Measurements from ENCODE around the gene HCFC1R1. TPM values are rescaled to one million over a fixed set of nuclear protein-coding genes. Genes with fewer than 3 reads are reported as not detected.

HCFC1R1 gene
- total and polyA plus RNA-seq, 2 experiments from 2014 or later: 30.2 to 192 TPM

DNA sequence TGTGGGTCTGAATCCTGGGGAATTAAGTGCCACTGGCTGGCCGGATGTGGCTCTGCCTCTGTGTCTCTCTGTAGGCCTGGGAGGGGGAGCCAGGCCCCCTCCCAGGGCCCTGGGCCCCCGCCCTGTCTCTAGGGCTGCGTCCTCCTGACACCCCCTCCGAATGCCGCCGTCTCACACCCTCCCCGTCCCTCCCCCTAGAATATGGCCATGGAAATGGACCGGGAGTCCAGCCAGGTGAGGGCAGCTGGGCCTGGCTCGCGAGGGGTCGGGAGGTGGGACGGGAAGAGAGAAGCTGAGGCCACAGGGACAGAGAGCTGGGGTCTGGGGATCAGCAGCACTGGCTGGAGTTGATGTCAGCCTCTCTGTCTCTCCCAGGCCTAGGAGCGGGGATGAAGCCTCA is 27.4 kb downstream of the HCFC1R1 start:
- Mint-ChIP-seq H3K27me3 (ENCODE audit: insufficient read depth, low read depth, poor library complexity) (peaks cover 7% of the 10 kb centered on the region), H3K27ac (no peak overlapping the region)
- H3K4me1 ChIP-seq (ENCODE audit: insufficient read depth): peaks cover 13% of the 10 kb centered on the region; the same call in 1 of the 2 replicates

More for the DNA sequence above, 27.4 kb downstream of the HCFC1R1 start:
- no peak for TF ChIP-seq JUNB (IDR thresholded peaks at IDR 0.05; ENCODE audit: unreplicated experiment)
- TF ChIP-seq NANOG (IDR thresholded peaks at IDR 0.05; ENCODE audit: borderline replicate concordance): no peak
- no peak for TF ChIP-seq CTCF (conservative IDR thresholded peaks at IDR 0.05; ENCODE audit: low read depth in 2 of 2)
- no peak for TF ChIP-seq ZNF114 (CRISPR knock-in tag; IDR thresholded peaks at IDR 0.05)
- TF ChIP-seq ZNF462 (CRISPR knock-in tag; IDR thresholded peaks at IDR 0.05): no peak
- TF ChIP-seq, protein P1, sequence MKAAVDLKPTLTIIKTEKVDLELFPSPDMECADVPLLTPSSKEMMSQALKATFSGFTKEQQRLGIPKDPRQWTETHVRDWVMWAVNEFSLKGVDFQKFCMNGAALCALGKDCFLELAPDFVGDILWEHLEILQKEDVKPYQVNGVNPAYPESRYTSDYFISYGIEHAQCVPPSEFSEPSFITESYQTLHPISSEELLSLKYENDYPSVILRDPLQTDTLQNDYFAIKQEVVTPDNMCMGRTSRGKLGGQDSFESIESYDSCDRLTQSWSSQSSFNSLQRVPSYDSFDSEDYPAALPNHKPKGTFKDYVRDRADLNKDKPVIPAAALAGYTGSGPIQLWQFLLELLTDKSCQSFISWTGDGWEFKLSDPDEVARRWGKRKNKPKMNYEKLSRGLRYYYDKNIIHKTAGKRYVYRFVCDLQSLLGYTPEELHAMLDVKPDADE (IDR thresholded peaks at IDR 0.05): no peak
- no peak for TF ChIP-seq STAT1 (IDR thresholded peaks at IDR 0.05; ENCODE audit: unreplicated experiment)
- Mint-ChIP-seq H3K36me3 (ENCODE audit: low read depth) (no peaks in the 10 kb centered on the region), H3K9me3 (no peaks in the 10 kb centered on the region), H3K4me1 (peaks cover 13% of the 10 kb centered on the region; the same call in 2 of the 3 replicates), H3K4me3 (no peak overlapping the region)
- Histone ChIP-seq H4K20me1 (replicated peaks; ENCODE audit: insufficient read depth) (no peaks in the 10 kb centered on the region), H3K4me3 (no peak overlapping the region), H3K27me3 (ENCODE audit: insufficient read depth) (no peaks in the 10 kb centered on the region), H2AFZ (no peak overlapping the region), H3K9me2 (ENCODE audit: insufficient read depth) (no peaks in the 10 kb centered on the region), H3F3A (replicated peaks; ENCODE audit: low read depth) (no peaks in the 10 kb centered on the region), H3K79me2 (replicated peaks; ENCODE audit: insufficient read depth) (no peaks in the 10 kb centered on the region), H3K27ac (ENCODE audit: low read depth) (no peak overlapping the region), H3K36me3 (ENCODE audit: insufficient read depth) (no peaks in the 10 kb centered on the region), H3K4me2 (no peak overlapping the region)
- no peak for DNase-seq (ENCODE audit: low spot score)
- ATAC-seq: no peak

Data from GM23338 (cell line).